Sciatic nerve (tissue), 2 donors: Measurements from ENCODE around the gene IZUMO3. TPM values are rescaled to one million over a fixed set of nuclear protein-coding genes. Genes with fewer than 3 reads are reported as not detected.
"Not testable (repeated sequence)": the region's sequence is repeated elsewhere in the genome, so short reads cannot be mapped to it uniquely, and the experiment has no call there.

ENCODE experiments used
- ATAC-seq: fragments of 200-7000 bp; cut with Tn5 transposase; one replicate; pipeline ENCODE4 v1.9.1; 2020; ENCODE audit warnings: mild to moderate bottlenecking, moderate library complexity
- DNase-seq: peaks from one replicate; pipeline ENCODE4 v3.0.0-alpha.2; 2020; ENCODE audit warnings: low spot score
- intact Hi-C: fragments of 100-400 bp; cut with DNase I; formaldehyde crosslinking; loops from one replicate; pipeline ENCODE4 v1.14.2; 2022
- total RNA-seq: library from RNA; stranded (reverse); fragmentation: NEBNext Ultra II Directional; extraction: Animal tissue kit (Norgen Biotek cat#: 25700); gene quantifications from one replicate; pipeline ENCODE4 v1.2.1, GENCODE V29; 2021
- donor health status: DM: no; HTN: no; CAD: no.
- donor health status: DM: no; HTN: no; CAD: no.

Gene IZUMO3, protein sequence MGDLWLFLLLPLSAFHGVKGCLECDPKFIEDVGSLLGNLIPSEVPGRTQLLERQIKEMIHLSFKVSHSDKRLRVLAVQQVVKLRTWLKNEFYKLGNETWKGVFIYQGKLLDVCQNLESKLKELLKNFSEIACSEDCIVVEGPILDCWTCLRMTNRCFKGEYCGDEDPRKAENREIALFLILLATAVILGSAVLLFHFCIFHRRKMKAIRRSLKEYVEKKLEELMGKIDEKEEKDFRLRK
- total RNA-seq, result not detected

DNA sequence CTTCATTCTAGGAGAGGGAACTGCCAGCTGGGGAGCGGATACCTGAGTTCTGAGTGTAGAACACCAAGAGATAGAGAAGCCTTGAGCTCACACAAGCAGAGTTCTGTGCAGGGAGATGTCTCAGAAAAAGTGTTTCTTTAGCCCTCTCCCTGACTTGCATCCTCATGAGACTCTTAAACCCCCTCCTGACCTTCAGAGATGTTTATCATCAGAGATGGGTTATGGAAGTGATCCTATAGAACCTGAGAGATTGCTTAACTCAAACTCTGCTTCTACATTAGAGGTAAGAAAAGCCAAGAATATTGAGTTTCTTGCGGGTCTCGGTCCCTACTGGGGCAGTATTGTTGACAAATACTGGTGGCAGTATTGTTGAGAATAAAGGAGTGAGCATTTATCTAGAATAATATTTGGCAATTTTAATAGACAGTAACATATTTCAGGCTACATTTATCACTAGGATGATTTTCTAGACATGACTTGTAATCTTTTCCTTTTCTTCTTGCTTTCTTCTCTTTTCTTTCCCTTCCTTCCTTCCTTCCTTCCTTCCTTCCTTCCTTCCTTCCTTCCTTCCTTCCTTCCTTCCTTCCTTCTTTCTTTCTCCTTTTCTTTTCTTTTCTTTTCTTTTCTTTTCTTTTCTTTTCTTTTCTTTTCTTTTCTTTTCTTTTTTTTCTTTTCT, at the start of gene IZUMO3:
IZUMO3 (minus strand) TSS at position 51 of the 676 bp plus-strand sequence. CDS start 248 bp downstream, outside the sequence.
- ATAC-seq (no peak), DNase-seq (no peak)
- intact Hi-C loops, result no loop called here

DNA sequence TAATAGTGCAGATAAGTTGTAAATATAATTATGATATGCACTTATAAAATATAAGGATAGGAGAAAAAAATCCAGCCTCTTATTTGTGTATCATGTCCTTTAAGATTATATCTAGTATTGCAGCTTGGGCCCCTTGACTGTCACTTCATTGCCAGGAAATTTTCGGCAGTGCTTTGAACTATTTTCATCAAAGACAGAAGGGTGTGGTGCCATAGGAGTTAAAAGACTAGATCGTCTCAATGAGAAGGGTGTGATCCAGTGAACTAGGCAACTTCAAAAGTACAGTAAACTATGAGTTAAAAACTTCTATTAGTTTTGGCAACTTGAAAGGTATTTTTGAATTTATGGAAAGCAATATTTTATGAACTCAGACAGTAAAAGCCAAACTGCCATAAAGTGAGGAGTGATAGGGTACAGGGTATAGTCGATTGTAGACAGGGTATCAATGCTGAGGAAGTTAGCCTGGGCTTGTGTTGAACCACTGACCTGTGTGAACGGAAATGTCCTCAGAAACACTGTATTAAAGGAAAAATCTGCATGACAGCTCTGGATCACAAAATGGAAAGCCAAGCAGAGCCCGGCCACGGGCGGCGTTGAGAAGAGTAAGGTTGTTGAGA, 48.6 kb upstream of the IZUMO3 start:
- no peak for DNase-seq
- ATAC-seq, result no peak
- intact Hi-C loops, result no loop called here

DNA sequence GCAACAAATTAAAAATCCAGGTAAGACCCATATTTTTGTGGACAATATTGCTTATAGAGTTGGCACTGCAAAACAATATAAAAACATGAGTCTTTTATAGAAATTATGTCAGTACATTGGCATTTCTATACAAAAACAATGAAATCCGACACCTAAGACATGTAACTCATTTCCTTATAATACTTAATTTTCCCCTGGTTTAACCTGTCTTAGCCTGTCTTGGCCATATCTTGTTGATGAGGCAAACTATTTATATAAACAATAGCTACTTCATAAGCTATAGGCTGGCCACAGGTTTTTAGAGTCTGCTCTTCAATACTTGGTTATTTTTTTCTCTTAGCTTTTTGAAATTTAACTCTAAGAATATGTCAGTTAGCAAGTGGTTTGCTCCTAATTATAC, 44.7 kb upstream of the IZUMO3 start:
- intact Hi-C loops, result no loop called here
- DNase-seq, result no peak
- ATAC-seq, result no peak

DNA sequence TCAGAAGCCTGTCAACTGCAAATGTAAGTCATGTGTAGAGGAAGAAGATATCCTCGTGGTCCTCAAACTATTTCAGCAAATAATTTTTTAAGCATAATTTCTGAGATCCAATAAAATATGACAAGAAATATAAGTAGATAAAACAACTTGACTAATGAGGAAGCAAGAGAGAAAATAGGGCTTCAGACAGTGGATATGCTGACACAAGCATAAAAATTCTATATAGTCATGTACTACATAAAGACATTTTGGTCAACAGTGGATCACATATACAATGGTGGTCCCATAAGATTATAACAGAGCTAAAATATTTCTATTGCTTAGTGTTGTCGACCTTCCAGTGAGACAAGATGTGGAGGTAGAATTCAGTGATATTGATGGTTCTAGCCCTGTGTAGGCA, 42.2 kb upstream of the IZUMO3 start:
- DNase-seq (no peak), ATAC-seq (no peak)
- intact Hi-C loops, result no loop called here

DNA sequence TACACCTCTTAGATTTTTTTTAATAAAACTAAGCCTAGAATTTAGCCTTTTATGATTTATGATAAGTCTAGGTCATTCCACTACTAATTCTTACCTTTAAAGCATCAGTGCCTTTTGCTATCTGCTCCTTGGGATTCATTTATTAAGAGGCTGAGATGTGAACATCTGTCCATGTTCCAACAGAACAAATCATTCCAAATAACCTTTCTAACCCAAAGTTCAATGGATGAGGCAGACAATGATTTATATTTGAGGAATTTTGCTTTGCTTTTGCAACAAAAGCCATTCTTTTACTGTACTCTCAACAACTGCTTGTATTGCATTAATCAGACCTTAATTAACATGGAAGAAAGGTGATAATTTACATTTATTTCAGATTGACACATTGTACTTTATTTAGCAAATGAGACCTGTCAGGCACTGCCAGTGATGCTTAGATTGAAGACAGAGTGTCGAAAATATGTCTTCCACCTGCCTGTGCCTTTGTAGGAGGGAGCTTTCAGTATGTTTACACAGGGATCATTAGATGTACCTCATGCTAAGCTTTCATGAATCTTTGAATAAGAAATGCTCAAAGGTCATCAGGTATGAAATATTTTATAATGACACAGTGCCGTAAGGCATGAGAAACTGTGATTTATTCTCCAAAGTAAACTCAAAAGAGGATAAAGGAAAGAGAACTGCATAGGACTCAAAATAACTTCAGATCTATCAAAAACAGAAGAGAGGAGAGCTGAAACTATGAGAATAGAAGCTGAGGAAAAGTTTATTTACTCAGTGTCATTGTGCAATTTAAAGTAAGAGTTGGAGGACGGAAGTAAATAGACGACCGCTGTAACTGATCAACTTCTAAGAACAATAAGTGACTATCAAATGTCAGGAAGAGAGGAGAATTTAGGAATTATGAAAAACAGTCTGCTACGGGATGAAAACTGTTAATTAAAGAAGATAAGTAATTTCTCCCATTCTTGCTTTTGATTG, 36.7 kb upstream of the IZUMO3 start:
- intact Hi-C loops, result no loop called here
- ATAC-seq (no peak), DNase-seq (no peak)

DNA sequence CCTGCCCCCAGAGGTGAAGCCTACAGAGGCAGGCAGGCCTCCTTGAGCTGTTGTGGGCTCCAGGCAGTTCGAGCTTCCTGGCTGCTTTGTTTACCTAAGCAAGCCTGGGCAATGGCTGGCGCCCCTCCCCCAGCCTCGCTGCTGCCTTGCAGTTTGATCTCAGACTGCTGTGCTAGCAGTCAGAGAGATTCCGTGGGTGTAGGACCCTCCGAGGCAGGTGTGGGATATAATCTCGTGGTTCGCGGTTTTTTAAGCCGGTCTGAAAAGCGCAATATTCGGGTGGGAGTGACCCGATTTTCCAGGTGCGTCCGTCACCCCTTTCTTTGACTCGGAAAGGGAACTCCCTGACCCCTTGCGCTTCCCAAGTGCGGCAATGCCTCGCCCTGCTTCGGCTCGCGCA, 34.3 kb upstream of the IZUMO3 start:
- ATAC-seq, intact Hi-C loops, DNase-seq: not testable (repeated sequence)

DNA sequence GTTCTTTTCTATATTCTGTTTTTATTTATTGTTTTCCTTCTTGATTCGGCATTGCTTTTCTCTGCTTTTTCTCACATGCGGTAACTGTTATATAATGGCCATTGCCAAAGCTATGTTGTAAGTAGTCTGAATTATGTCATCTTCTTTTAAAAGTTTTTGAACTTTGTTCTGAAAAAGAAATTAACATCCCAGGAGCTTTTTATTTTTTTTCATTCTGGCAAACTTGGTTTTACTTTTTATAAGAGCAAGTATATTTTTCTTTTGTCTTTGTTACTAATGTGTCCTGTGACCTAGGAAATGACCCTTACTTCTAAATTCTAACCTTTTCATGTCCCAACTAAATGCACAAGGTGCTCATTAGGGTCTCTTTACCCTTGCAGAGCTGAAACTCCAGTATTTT, 26.7 kb upstream of the IZUMO3 start:
- intact Hi-C loops, result no loop called here

DNA sequence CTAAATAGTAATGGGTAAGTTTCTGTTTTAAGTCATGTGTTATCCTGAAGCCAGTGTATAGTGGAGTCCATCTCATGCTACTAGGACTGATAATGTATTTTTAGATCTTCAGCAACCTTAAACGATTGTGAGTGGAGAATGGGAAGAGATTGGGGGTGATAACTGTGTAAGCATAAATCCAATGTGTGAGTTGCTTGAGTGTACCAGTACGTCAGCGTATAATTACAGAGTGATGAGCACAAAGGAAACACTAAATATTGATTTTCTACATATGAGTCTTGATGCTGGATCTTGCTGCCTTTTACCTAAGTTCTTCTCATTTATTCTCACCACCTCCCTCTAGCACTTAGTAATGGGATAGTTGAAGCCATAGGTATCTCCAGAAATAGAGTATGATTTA, 16.3 kb upstream of the IZUMO3 start:
- ATAC-seq, result no peak

More for the DNA sequence above, 26.7 kb upstream of the IZUMO3 start:
- ATAC-seq, result no peak
- no peak for DNase-seq

DNA sequence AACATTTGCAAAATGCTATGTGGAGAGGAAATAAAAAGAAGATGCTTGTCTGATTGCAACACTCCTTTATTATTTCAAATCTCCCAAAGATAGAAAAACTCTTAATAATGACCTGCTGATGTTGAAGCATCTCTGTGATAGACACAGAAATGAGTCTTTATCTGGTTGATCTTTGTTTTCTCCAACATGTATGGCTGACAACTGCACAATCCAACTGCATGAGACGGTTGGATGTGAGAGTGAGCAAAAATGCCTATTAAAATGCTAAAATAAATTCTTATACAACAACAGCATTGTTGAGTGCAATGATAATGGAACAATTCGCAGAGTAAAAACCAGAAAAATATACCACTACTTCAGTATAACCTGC, 7.5 kb upstream of the IZUMO3 start:
- ATAC-seq, result no peak
- DNase-seq, result no peak
- intact Hi-C loops, result no loop called here

More for the DNA sequence above, 16.3 kb upstream of the IZUMO3 start:
- intact Hi-C loops, result no loop called here
- DNase-seq, result no peak

DNA sequence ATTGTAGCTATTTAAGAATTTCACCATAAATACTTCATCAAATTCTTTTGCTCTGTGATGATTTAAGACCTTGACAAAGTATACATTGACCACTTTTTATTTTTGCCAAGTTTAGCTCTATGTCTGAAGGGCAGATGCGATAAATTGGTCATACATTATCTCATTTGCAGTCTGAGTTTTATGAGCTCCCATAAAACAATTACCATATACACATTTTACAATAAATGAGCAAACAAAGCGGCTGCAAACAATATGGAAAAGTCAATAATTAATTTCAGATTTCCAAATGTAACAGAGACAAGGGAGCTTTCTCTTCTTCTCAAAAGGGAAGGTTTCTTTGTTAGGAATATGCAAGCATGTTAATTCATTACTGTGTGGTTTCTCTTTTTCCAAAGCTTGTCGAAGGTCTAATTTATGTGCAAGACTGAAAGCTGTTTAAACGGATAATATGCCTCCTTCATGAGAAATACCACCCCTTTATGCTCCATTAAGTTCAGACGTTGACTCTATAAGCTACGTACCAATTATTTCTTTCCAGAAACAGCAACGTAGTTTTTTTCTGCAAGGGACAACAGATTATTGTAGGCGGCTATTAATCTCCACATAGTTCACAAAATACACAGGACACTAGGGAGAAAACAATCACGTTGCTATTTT, 7.0 kb upstream of the IZUMO3 start:
- DNase-seq (no peak), ATAC-seq (no peak)
- intact Hi-C loops, result no loop called here

DNA sequence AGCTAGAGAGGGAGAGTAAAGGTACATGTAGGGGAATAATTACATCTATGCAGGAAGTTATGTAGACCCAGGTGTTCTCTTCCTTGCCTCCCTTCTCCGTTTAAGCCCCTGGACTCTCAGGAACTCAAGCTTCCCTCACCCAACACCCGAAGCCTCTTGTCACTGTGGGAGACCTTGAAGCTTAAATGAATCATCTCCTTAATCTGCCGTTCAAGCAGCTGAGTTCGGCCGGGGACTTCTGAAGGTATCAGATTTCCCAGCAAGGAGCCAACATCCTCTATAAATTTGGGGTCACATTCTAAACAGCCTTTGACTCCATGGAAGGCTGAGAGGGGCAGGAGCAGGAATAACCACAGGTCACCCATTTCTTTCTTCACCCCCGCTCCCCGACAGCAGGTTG, 412 bp downstream of the IZUMO3 start:
- intact Hi-C loops, result no loop called here
- DNase-seq (no peak), ATAC-seq (no peak)

DNA sequence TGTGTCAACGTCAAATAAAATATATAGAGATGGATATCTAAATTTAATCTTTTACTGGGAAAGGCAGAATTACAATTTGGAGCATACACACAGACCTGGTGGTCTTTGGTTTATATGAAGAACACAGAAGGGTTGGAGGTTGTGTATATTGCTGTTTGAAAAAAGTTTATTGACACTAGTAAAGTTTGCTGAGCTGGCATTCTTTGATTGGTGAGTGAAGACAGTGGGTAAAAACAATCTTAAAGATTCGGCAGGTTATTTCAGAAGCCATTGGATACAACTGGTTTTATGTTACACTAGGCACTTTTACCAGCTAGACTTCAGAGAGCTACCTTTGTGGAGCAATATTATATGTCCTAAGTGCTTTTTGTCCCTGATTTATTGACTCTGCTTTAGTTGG, 27.2 kb downstream of the IZUMO3 start:
- intact Hi-C loops, result no loop called here
- ATAC-seq, result no peak

DNA sequence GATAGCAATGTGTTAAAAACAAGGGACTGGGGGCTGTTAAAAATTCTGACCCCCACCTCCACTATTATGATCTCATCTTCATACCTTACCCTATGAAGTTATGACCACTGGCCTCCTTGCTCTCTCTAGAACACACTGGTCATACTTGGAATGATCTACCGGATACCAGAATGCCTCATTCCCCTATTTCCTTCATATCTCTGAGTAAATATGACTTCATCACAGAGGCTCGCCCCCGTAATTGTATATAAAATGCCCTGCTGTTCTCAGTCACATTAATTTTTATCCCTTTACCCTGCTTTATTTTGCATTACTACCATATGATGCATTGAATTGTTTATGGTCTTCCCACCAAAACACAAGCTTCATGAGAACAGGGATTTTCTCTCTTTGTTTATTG, 29.2 kb downstream of the IZUMO3 start:
- intact Hi-C loops, result no loop called here
- no peak for ATAC-seq
- DNase-seq, result no peak

More for the DNA sequence above, 27.2 kb downstream of the IZUMO3 start:
- no peak for DNase-seq

DNA sequence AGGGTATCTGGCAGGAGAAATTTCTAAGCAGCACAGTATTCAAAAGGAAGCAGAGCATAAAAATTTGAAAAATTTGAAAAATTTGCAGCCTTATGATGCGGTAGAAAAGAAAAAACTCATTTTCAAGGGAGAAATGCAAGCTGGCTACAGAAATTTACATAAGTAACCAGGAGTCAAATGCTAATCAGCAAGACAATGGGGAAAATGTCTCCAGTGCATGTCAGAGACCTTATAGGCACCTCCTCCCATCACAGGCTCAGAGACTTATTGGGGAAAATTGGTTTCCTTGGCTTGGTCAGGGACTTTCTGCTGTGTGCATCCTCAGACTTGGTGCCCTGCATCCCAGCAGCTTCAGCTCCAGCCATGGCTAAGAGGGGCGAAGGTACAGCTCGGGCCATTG, 35.8 kb downstream of the IZUMO3 start:
- DNase-seq (no peak), ATAC-seq (no peak)
- intact Hi-C loops, result no loop called here

DNA sequence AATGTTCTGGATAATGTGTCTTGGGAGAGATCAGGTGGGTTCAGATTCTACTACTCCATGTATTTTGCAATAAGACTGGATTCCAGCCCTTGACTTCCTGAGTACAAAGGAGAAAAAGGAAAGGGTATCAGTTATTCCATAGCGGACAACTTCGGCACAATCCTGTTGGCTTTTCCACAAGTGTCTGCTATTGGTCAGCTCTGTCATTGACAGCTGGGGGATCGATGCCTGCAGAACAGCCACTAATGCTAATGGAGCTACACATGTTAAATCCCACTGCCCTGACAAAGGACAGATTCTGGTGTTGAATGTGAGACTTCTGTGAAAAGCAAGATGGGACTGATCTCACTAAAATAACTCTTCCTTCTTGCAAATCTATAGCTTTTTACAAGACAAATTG, 41.2 kb downstream of the IZUMO3 start:
- intact Hi-C loops, result no loop called here
- ATAC-seq (no peak), DNase-seq (no peak)

DNA sequence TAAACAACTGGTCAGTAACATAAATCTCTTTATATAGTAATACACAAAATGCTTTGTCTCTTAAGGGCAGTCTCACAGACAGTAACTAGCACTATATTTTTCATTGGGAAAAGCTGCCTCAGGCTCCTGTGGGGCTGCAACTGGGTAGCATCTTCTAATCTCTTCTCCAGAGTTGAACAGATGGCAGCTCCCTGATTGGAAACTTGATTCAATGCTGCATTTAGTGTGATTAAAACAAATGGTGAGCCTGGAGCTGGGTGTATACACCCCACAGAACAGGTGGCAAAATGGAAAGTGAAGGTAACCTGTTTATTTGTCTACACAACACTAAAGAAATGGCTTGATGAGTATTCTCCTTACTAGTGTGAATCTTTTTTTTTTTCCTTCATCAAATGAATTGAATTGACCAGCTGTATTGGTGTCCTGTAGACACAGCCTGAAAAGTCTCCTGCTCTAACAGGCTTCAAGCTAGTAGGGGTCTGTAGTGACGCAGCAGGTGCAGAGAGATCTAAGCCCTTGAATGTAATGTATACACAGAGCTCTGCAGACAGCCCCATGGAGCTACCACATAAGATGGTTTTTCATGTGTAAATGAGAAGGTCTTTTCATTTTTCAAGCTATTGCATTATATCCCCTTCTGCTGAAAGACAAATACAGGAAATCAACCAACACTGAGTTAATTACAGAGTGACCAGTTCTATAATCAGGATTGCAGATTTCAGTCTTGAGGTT, 43.3 kb downstream of the IZUMO3 start:
- no peak for ATAC-seq
- DNase-seq, result no peak
- intact Hi-C loops, result no loop called here

DNA sequence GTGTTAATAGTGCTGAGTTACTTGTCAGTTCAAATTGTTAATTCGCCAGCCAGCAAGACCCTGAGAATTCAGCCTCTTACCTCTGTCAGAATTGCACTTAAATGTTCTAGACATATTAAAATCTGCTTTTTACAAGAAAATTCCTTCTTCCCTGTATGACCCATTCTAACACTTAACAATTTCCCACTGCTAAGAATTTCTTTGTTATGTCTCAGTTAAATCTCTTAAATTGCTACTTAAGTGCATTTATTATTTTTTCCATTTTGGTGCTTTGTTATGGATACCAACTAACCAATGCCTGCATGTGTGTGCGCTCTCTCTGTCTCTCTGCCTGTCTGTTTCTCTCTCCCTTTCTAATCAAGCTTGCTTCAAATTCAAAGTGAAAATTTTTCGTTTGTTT, 44.9 kb downstream of the IZUMO3 start:
- ATAC-seq, result no peak
- DNase-seq, result no peak
- intact Hi-C loops, result no loop called here

DNA sequence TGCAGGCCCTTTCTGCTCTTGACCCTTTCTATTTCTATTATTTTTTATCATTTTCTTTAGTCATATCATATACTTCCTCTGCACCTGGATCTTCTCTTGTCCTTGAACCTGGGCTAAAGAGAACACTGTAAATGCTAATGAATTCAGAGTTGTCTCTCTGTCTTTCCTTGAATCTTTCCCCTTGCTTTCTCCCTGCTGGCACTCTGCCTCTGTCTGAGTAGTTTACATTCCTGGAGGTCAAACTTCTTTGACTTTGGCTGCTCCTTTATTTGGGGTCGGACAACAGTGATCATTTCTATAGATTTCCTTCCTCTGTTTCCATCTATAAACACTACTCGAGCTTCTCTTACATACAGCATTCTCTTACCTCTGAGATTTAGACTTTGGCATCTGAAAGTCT, 47.1 kb downstream of the IZUMO3 start:
- intact Hi-C loops, result no loop called here
- ATAC-seq (no peak), DNase-seq (no peak)
